ENCODE data around the gene SLC25A47.

The SLC25A47 gene

GRCh38 chr14:100297320-100298300 lies 25.5 kb upstream of the SLC25A47 start:
- Histone ChIP-seq H3K4me2 (no peak overlapping the region), H3K36me3 (ENCODE audit: insufficient read depth) (no peaks in the 10 kb centered on the region), H3K9ac (no peak overlapping the region), H3K4me1 (ENCODE audit: low read depth, poor library complexity, severe bottlenecking) (no peaks in the 10 kb centered on the region), H3K27ac (no peak overlapping the region), H3K27me3 (ENCODE audit: insufficient read depth, low read depth) (no peaks in the 10 kb centered on the region), H2AFZ (ENCODE audit: low read depth) (no peak overlapping the region), H3K79me2 (ENCODE audit: insufficient read depth, low read depth) (no peaks in the 10 kb centered on the region), H3K4me3 (IDR thresholded peaks at IDR 0.05; ENCODE audit: insufficient read depth, low read depth, low read length) (no peak overlapping the region), H4K20me1 (ENCODE audit: insufficient read depth) (no peaks in the 10 kb centered on the region)
- no peak for TF ChIP-seq CTCF (conservative IDR thresholded peaks at IDR 0.05; ENCODE audit: low read depth, low read length)

GRCh38 chr14:100298551-100299237 lies 24.4 kb upstream of the SLC25A47 start:
- H3K4me1 ChIP-seq (ENCODE audit: low read depth, poor library complexity, severe bottlenecking): no peaks in the 10 kb centered on the region
- no peak overlapping the region for H3K9ac ChIP-seq
- no peak overlapping the region for H2AFZ ChIP-seq (ENCODE audit: low read depth)
- H3K36me3 ChIP-seq (ENCODE audit: insufficient read depth): no peaks in the 10 kb centered on the region
- H4K20me1 ChIP-seq (ENCODE audit: insufficient read depth): no peaks in the 10 kb centered on the region
- H3K4me3 ChIP-seq (IDR thresholded peaks at IDR 0.05; ENCODE audit: insufficient read depth, low read depth, low read length): no peak overlapping the region
- no peak for TF ChIP-seq CTCF (conservative IDR thresholded peaks at IDR 0.05; ENCODE audit: low read depth, low read length)
- no peak overlapping the region for H3K4me2 ChIP-seq
- H3K79me2 ChIP-seq (ENCODE audit: insufficient read depth, low read depth): no peaks in the 10 kb centered on the region
- no peaks in the 10 kb centered on the region for H3K27me3 ChIP-seq (ENCODE audit: insufficient read depth, low read depth)
- H3K27ac ChIP-seq: no peak overlapping the region

GRCh38 chr14:100299238-100299560 lies 23.9 kb upstream of the SLC25A47 start:
- no peaks in the 10 kb centered on the region for H3K27me3 ChIP-seq (ENCODE audit: insufficient read depth, low read depth)
- H3K27ac ChIP-seq: no peak overlapping the region
- H3K4me2 ChIP-seq: no peak overlapping the region
- no peak overlapping the region for H3K9ac ChIP-seq
- no peaks in the 10 kb centered on the region for H3K79me2 ChIP-seq (ENCODE audit: insufficient read depth, low read depth)
- H3K4me3 ChIP-seq (IDR thresholded peaks at IDR 0.05; ENCODE audit: insufficient read depth, low read depth, low read length): no peak overlapping the region
- no peak overlapping the region for H2AFZ ChIP-seq (ENCODE audit: low read depth)
- TF ChIP-seq CTCF (conservative IDR thresholded peaks at IDR 0.05; ENCODE audit: low read depth, low read length): no peak
- H3K36me3 ChIP-seq (ENCODE audit: insufficient read depth): no peaks in the 10 kb centered on the region
- no peaks in the 10 kb centered on the region for H3K4me1 ChIP-seq (ENCODE audit: low read depth, poor library complexity, severe bottlenecking)
- no peaks in the 10 kb centered on the region for H4K20me1 ChIP-seq (ENCODE audit: insufficient read depth)

GRCh38 chr14:100302616-100303015 lies 20.5 kb upstream of the SLC25A47 start:
- Histone ChIP-seq H2AFZ (ENCODE audit: low read depth) (no peak overlapping the region), H4K20me1 (ENCODE audit: insufficient read depth) (no peaks in the 10 kb centered on the region), H3K4me1 (ENCODE audit: low read depth, poor library complexity, severe bottlenecking) (no peaks in the 10 kb centered on the region), H3K4me2 (no peak overlapping the region), H3K79me2 (ENCODE audit: insufficient read depth, low read depth) (no peaks in the 10 kb centered on the region), H3K4me3 (IDR thresholded peaks at IDR 0.05; ENCODE audit: insufficient read depth, low read depth, low read length) (no peak overlapping the region), H3K27ac (no peak overlapping the region), H3K27me3 (ENCODE audit: insufficient read depth, low read depth) (no peaks in the 10 kb centered on the region), H3K36me3 (ENCODE audit: insufficient read depth) (no peaks in the 10 kb centered on the region), H3K9ac (no peak overlapping the region)
- TF ChIP-seq CTCF (conservative IDR thresholded peaks at IDR 0.05; ENCODE audit: low read depth, low read length): no peak

Data from KMS-11 (cell line).